HG02840 (cell line): ENCODE results near the gene SEC14L2.

ENCODE experiments used
- ATAC-seq: cut with Tn5 transposase; IDR thresholded peaks from one replicate; pipeline ENCODE4 v1.9.1; 2021; ENCODE audit warnings: mild to moderate bottlenecking, moderate library complexity, moderate number of reproducible peaks; ENCODE audit not compliant: unreplicated experiment, low FRiP score

Gene SEC14L2

GRCh38 chr22:30396871-30397655, at the start of gene SEC14L2:
TSS of gene SEC14L2 (plus strand) at chr22:30397018. CDS start at chr22:30397117, 99 bp downstream.
- ATAC-seq: no peak

- ATAC-seq: no peak
Measured at GRCh38 chr22:30347255-30347892, 49.4 kb upstream of the SEC14L2 start.

- ATAC-seq: no peak
Measured at GRCh38 chr22:30348404-30348803, 48.4 kb upstream of the SEC14L2 start.

- ATAC-seq: no peak
Measured at GRCh38 chr22:30348809-30349208, 48.0 kb upstream of the SEC14L2 start.

- no peak for ATAC-seq
Measured at GRCh38 chr22:30351226-30351625, 45.6 kb upstream of the SEC14L2 start.

GRCh38 chr22:30354644-30355043, 42.2 kb upstream of the SEC14L2 start:
- no peak for ATAC-seq

- ATAC-seq: peak; percentile 92
Measured at GRCh38 chr22:30356449-30357235, 40.2 kb upstream of the SEC14L2 start, which contains the start of the genes CCDC157 and SF3A1. TSS of gene CCDC157 (plus strand) at chr22:30357007. CDS start at chr22:30366001, 8,994 bp downstream. TSS of gene SF3A1 (minus strand) at chr22:30356894. CDS start at chr22:30356792, 102 bp downstream.

GRCh38 chr22:30357236-30357570, 39.6 kb upstream of the SEC14L2 start:
- ATAC-seq: no peak

- no peak for ATAC-seq
Measured at GRCh38 chr22:30357650-30358215, 39.1 kb upstream of the SEC14L2 start.

GRCh38 chr22:30358541-30358940, 38.3 kb upstream of the SEC14L2 start:
- no peak for ATAC-seq

GRCh38 chr22:30361916-30362650, 34.7 kb upstream of the SEC14L2 start:
- no peak for ATAC-seq

- ATAC-seq: no peak
Measured at GRCh38 chr22:30362651-30363281, 34.1 kb upstream of the SEC14L2 start.

GRCh38 chr22:30365891-30366290, 30.9 kb upstream of the SEC14L2 start:
- ATAC-seq: no peak

GRCh38 chr22:30368420-30368819, 28.4 kb upstream of the SEC14L2 start:
- ATAC-seq: no peak

- ATAC-seq: no peak
Measured at GRCh38 chr22:30370641-30371230, 26.1 kb upstream of the SEC14L2 start.

- no peak for ATAC-seq
Measured at GRCh38 chr22:30371321-30371720, 25.5 kb upstream of the SEC14L2 start.

- ATAC-seq: no peak
Measured at GRCh38 chr22:30371981-30372380, 24.8 kb upstream of the SEC14L2 start.

- no peak for ATAC-seq
Measured at GRCh38 chr22:30372915-30373314, 23.9 kb upstream of the SEC14L2 start.
